ENCODE data around the gene TNIK.

DNA sequence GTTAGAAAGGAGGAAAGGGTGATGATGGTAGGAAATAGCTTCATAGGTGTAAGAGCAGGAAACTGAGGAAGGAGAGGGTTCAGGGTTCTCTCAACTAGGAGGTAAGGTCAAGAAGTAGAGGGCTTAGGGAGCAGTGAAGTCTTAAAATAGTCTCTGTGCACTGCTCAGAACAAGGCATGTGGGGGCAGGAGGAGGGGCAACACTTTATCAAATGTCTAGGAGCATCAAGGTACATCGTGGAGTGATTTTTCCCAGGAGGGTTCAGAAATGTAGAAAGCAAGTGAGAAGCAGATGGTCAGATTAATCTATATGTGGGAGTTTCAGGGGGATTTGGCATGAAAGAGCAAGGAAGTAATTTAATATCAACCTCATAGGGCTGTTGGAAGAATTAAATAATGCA is 58.8 kb downstream of the TNIK start:
- TF ChIP-seq, protein P1, sequence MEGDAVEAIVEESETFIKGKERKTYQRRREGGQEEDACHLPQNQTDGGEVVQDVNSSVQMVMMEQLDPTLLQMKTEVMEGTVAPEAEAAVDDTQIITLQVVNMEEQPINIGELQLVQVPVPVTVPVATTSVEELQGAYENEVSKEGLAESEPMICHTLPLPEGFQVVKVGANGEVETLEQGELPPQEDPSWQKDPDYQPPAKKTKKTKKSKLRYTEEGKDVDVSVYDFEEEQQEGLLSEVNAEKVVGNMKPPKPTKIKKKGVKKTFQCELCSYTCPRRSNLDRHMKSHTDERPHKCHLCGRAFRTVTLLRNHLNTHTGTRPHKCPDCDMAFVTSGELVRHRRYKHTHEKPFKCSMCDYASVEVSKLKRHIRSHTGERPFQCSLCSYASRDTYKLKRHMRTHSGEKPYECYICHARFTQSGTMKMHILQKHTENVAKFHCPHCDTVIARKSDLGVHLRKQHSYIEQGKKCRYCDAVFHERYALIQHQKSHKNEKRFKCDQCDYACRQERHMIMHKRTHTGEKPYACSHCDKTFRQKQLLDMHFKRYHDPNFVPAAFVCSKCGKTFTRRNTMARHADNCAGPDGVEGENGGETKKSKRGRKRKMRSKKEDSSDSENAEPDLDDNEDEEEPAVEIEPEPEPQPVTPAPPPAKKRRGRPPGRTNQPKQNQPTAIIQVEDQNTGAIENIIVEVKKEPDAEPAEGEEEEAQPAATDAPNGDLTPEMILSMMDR (IDR thresholded peaks at IDR 0.05 in 8 of 11, conservative IDR thresholded peaks at IDR 0.05 in 3 of 11), result no peak
- TF ChIP-seq POLR2AphosphoS5 (IDR thresholded peaks at IDR 0.05) (no peak), POLR2A (IDR thresholded peaks at IDR 0.05) (no peak)
